ENCODE measurements around the gene ATP6AP1.

GRCh38 chrX:154381271-154381670 is 47.2 kb upstream of the ATP6AP1 start:
- TF ChIP-seq CTCF (IDR thresholded peaks at IDR 0.05; ENCODE audit: low read depth, low read length) = no peak
- no peak for TF ChIP-seq EZH2phosphoT487 (IDR thresholded peaks at IDR 0.05; ENCODE audit: low read depth)
